H9 (cell line): Measurements from ENCODE around the gene PRR30. TPM values are rescaled to one million over a fixed set of nuclear protein-coding genes. Genes with fewer than 3 reads are reported as not detected.

Source experiments
- DNase-seq: peaks from one replicate; pipeline ENCODE4 v3.0.0-alpha.2; 2017
- H2AFZ ChIP-seq: one replicate; pipeline ENCODE4 v1.6.1; 2013; ENCODE audit warnings: mild to moderate bottlenecking, low read length, control low read depth, moderate library complexity
- H2AK5ac ChIP-seq: 2 replicates; pipeline ENCODE4 v1.6.1; 2013; ENCODE audit warnings: low read length, control low read depth, mixed read lengths; ENCODE audit not compliant: insufficient read length
- H2BK120ac ChIP-seq: one replicate; pipeline ENCODE4 v1.6.1; 2013; ENCODE audit warnings: low read depth, mild to moderate bottlenecking, low read length, control low read depth, inconsistent platforms; ENCODE audit not compliant: poor library complexity, severe bottlenecking
- H2BK12ac ChIP-seq: 2 replicates; pipeline ENCODE4 v1.6.1; 2013; ENCODE audit warnings: low read length, control low read depth, mixed read lengths, low read depth; ENCODE audit not compliant: insufficient read length
- H2BK15ac ChIP-seq: 2 replicates; pipeline ENCODE4 v1.6.1; 2013; ENCODE audit warnings: low read depth, low read length, control low read depth
- H2BK20ac ChIP-seq: one replicate; pipeline ENCODE4 v1.6.1; 2013; ENCODE audit warnings: low read depth, mild to moderate bottlenecking, low read length, control low read depth, inconsistent platforms; ENCODE audit not compliant: poor library complexity, severe bottlenecking
- H2BK5ac ChIP-seq: 2 replicates; pipeline ENCODE4 v1.6.1; 2013; ENCODE audit warnings: low read length, control low read depth, mixed read lengths; ENCODE audit not compliant: insufficient read length
- H3K14ac ChIP-seq: 2 replicates; pipeline ENCODE4 v1.6.1; 2013; ENCODE audit warnings: low read length, control low read depth; ENCODE audit not compliant: insufficient read depth
- H3K18ac ChIP-seq: 2 replicates; pipeline ENCODE4 v1.6.1; 2013; ENCODE audit warnings: low read depth, mild to moderate bottlenecking, mixed read lengths, low read length, control low read depth; ENCODE audit not compliant: insufficient read length
- H3K23ac ChIP-seq: 2 replicates; pipeline ENCODE4 v1.6.1; 2013; ENCODE audit warnings: low read length, control low read depth, mixed read lengths, low read depth; ENCODE audit not compliant: insufficient read length
- H3K23me2 ChIP-seq: 2 replicates; pipeline ENCODE4 v1.6.1; 2013; ENCODE audit warnings: low read depth, mild to moderate bottlenecking, mixed read lengths, low read length, control low read depth; ENCODE audit not compliant: insufficient read length, poor library complexity, severe bottlenecking
- H3K27ac ChIP-seq: 2 replicates; pipeline ENCODE4 v1.5.1; 2013; ENCODE audit warnings: low read length, control low read depth, mixed read lengths, low read depth; ENCODE audit not compliant: insufficient read length
- H3K27me3 ChIP-seq: 2 replicates; pipeline ENCODE4 v1.6.1; 2013; ENCODE audit warnings: low read length, control low read depth, inconsistent platforms; ENCODE audit not compliant: insufficient read depth
- H3K4ac ChIP-seq: 2 replicates; pipeline ENCODE4 v1.6.1; 2013; ENCODE audit warnings: low read depth, mild to moderate bottlenecking, control low read depth, inconsistent platforms, low read length, moderate library complexity
- H3K4me1 ChIP-seq: 2 replicates; pipeline ENCODE4 v1.6.1; 2013; ENCODE audit warnings: low read length, control low read depth, inconsistent platforms; ENCODE audit not compliant: insufficient read depth
- H3K4me2 ChIP-seq: 2 replicates; pipeline ENCODE4 v1.6.1; 2013; ENCODE audit warnings: low read length, control low read depth, mixed read lengths; ENCODE audit not compliant: insufficient read length, insufficient read depth
- H3K56ac ChIP-seq: 2 replicates; pipeline ENCODE4 v1.6.1; 2013; ENCODE audit warnings: low read depth, mild to moderate bottlenecking, mixed read lengths, low read length, control low read depth; ENCODE audit not compliant: insufficient read length
- H3K79me1 ChIP-seq: 2 replicates; pipeline ENCODE4 v1.6.1; 2013; ENCODE audit warnings: low read depth, mild to moderate bottlenecking, moderate library complexity, low read length, control low read depth, inconsistent platforms; ENCODE audit not compliant: insufficient read depth, poor library complexity, severe bottlenecking
- H3K79me2 ChIP-seq: 2 replicates; pipeline ENCODE4 v1.6.1; 2013; ENCODE audit warnings: low read length, control low read depth, inconsistent platforms; ENCODE audit not compliant: insufficient read depth
- H3K9ac ChIP-seq: 2 replicates; pipeline ENCODE4 v1.6.1; 2013; ENCODE audit warnings: low read length, control low read depth, mixed read lengths; ENCODE audit not compliant: insufficient read length; ENCODE audit errors: extremely low read depth
- H3K9me3 ChIP-seq: one replicate; pipeline ENCODE4 v1.6.1; 2013; ENCODE audit warnings: low read depth, low read length, inconsistent platforms; ENCODE audit not compliant: control insufficient read depth
- H3T11ph ChIP-seq: one replicate; pipeline ENCODE4 v1.6.1; 2013; ENCODE audit warnings: mild to moderate bottlenecking, low read length, control low read depth, inconsistent platforms
- H4K20me1 ChIP-seq: one replicate; pipeline ENCODE4 v1.6.1; 2013; ENCODE audit not compliant: control insufficient read depth, insufficient read length, insufficient read depth
- H4K5ac ChIP-seq: 2 replicates; pipeline ENCODE4 v1.6.1; 2013; ENCODE audit warnings: low read depth, mild to moderate bottlenecking, mixed read lengths, low read length, control low read depth; ENCODE audit not compliant: insufficient read length
- H4K8ac ChIP-seq: replicated peaks from 2 replicates; pipeline ENCODE4 v1.6.1; 2013; ENCODE audit warnings: low read length, control low read depth, mixed read lengths, low read depth; ENCODE audit not compliant: insufficient read length
- H4K91ac ChIP-seq: 2 replicates; pipeline ENCODE4 v1.6.1; 2013; ENCODE audit warnings: low read depth, mild to moderate bottlenecking, moderate library complexity, mixed read lengths, low read length, control low read depth; ENCODE audit not compliant: insufficient read length
- H3K27ac Mint-ChIP-seq, 3 experiments: 2 replicates in 2 of 3; 3 replicates in 1 of 3; pipeline ENCODE4 v1.8.0; 2020 to 2021; ENCODE audit warnings: mixed read lengths in 3 of 3, mild to moderate bottlenecking in 1 of 3, moderate library complexity in 1 of 3
- H3K27me3 Mint-ChIP-seq: 2 replicates; pipeline ENCODE4 v1.8.0; 2021; ENCODE audit warnings: low read depth, mild to moderate bottlenecking, moderate library complexity, mixed read lengths
- H3K36me3 Mint-ChIP-seq, 3 experiments: 2 replicates in 2 of 3; 3 replicates in 1 of 3; pipeline ENCODE4 v1.8.0; 2020 to 2021; ENCODE audit warnings: low read depth in 3 of 3, mixed read lengths in 3 of 3; ENCODE audit not compliant: insufficient read depth in 1 of 3
- H3K4me1 Mint-ChIP-seq, 2 experiments: 2 replicates each; pipeline ENCODE4 v1.8.0; 2020; ENCODE audit warnings: mixed read lengths in 2 of 2
- H3K4me3 Mint-ChIP-seq, 2 experiments: 2 replicates in 1 of 2; 3 replicates in 1 of 2; pipeline ENCODE4 v1.8.0; 2020 to 2021; ENCODE audit warnings: mild to moderate bottlenecking in 2 of 2, mixed read lengths in 2 of 2, moderate library complexity in 1 of 2
- H3K9me3 Mint-ChIP-seq, 2 experiments: 2 replicates in 1 of 2; 3 replicates in 1 of 2; pipeline ENCODE4 v1.8.0; 2020; ENCODE audit warnings: mild to moderate bottlenecking in 2 of 2, mixed read lengths in 2 of 2, moderate library complexity in 1 of 2
- CTCF ChIP-seq: fragments of 200-600 bp; sonication (generic); conservative IDR thresholded peaks from 3 replicates; pipeline ENCODE4 v1.8.0; 2021; ENCODE audit warnings: antibody characterized with exemption, mild to moderate bottlenecking
- WGBS: extraction: QIAGEN DNeasy Blood & Tissue Kit; methylation state at CpG from one replicate; pipeline ENCODE4 v1.1.7; 2013; ENCODE audit warnings: missing lambda C conversion rate, low lambda C conversion rate, mixed read lengths; ENCODE audit not compliant: insufficient read length; ENCODE audit errors: extremely low coverage; 5-methylcytosine and 5-hydroxymethylcytosine counted together
- total RNA-seq: library from RNA; stranded (reverse); gene quantifications from 2 replicates; pipeline ENCODE4 v1.2.1, GENCODE V29; 2021

The PRR30 gene
- total RNA-seq, 1 experiment from 2014 or later: not detected

- no peak overlapping the region for H4K8ac ChIP-seq
- no peak overlapping the region for H2BK15ac ChIP-seq
- no peak overlapping the region for H2BK12ac ChIP-seq
- no peak for DNase-seq
- H3K23me2 ChIP-seq: no peaks in the 10 kb centered on the region
- H3K4me1 ChIP-seq: no peaks in the 10 kb centered on the region
- H4K5ac ChIP-seq: no peak overlapping the region
- H4K91ac ChIP-seq: no peak overlapping the region
- no peak overlapping the region for H2BK20ac ChIP-seq
- no peak overlapping the region for H2AK5ac ChIP-seq
- H3K27me3 ChIP-seq: no peaks in the 10 kb centered on the region
- H3K27ac Mint-ChIP-seq: no peak overlapping the region
- H2AFZ ChIP-seq: no peak overlapping the region
- no peak overlapping the region for H2BK5ac ChIP-seq
- no peaks in the 10 kb centered on the region for H4K20me1 ChIP-seq
- no peak overlapping the region for H3K56ac ChIP-seq
- H3K79me2 ChIP-seq: no peaks in the 10 kb centered on the region
- H3K4me3 Mint-ChIP-seq: no peak overlapping the region
- H3K14ac ChIP-seq: no peak overlapping the region
- no peaks in the 10 kb centered on the region; a peak in 1 of 5 replicates for H3K9me3 Mint-ChIP-seq
- H3K4me2 ChIP-seq: no peak overlapping the region
- no peak overlapping the region for H3K4ac ChIP-seq
- no peak overlapping the region for H3K18ac ChIP-seq
- peaks cover 0 to 1% (median 0%) of the 10 kb centered on the region in 3 experiments; a peak in 4 of 7 replicates for H3K36me3 Mint-ChIP-seq
- no peak overlapping the region for H3K27ac ChIP-seq
- no CpG with 5 or more reads among the region's 5 CpGs for WGBS
- no peaks in the 10 kb centered on the region for H3K79me1 ChIP-seq
- TF ChIP-seq CTCF: no peak
- H2BK120ac ChIP-seq: no peak overlapping the region
- no peak overlapping the region for H3T11ph ChIP-seq
- H3K27me3 Mint-ChIP-seq: peaks cover 13% of the 10 kb centered on the region
- H3K4me1 Mint-ChIP-seq: peaks cover 2 to 4% of the 10 kb centered on the region in 2 experiments; a peak in 1 of 4 replicates
- no peak overlapping the region for H3K23ac ChIP-seq
- H3K9me3 ChIP-seq: no peaks in the 10 kb centered on the region
- H3K9ac ChIP-seq: no peak overlapping the region
Measured at GRCh38 chr2:27102329-27102728, 36.9 kb downstream of the PRR30 start.
